CD4-positive, alpha-beta T cell treated with Interleukin-15 for 4 hours (primary cell): ENCODE measurements around the gene MTHFD1L.
"Not testable (repeated sequence)": the region's sequence is repeated elsewhere in the genome, so short reads cannot be mapped to it uniquely, and the experiment has no call there.

Source experiments
- DNase-seq: peaks from one replicate; pipeline ENCODE4 v3.0.0-alpha.2; 2020; ENCODE audit warnings: low spot score

The MTHFD1L gene

DNA sequence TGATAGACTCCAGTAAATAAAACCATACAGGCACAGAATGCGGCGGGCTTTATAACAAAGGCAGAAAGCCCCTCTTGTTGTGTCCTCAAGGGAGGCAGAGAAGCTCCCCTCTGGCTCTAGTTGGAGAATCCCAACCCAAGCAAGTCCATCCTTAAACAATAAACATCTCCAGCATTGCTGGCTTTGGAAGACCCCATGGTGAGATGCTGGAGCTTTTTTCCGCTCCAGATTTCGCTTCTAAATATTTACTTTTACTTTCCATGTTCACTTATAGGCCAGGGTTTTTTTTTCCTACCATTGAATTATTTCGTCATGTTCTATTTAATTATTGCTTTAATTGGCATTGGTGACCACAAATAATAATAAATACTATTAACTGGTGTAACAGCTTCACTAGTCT lies 176.2 kb downstream of the MTHFD1L start:
- no peak for DNase-seq

DNA sequence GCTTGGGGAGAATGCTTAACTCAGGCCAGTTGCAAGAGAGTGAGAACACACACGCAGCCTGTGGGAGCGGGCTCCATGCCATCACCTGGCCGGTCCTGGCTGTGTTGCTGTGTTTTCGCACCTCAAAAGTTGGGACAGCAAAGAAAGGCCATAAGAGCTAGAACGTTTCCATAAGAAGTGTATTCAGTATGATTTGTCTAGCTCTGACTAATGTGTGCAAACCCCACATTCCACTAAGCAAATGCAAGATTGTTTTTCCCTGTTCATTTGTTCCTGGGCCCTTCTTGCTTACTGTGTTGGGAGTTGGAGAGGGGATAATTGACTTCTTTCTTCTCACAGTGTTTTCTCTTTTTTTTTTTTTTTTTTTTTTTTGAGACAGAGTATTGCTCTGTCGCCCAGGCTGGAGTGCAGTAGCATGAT lies 177.4 kb downstream of the MTHFD1L start:
- not testable (repeated sequence) for DNase-seq

DNA sequence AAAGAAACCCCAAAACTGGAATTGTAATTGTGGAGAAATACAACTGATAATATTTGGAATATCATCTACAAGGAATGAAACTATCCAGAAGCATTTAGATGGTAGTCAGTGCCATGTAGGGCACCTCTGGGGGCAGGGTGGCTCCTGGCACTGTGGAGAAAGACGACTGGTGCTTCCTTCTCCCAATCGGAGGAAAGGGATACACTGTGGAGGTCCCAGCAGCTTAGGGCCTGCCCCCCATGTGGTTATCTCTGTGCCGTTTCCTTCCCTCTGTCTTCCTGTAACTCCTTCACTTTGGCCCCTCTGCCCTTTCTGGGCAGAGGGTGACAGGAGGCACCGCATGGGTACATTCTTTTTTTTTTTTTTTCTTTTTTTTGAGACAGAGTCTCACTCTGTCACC lies 178.4 kb downstream of the MTHFD1L start:
- DNase-seq = no peak

DNA sequence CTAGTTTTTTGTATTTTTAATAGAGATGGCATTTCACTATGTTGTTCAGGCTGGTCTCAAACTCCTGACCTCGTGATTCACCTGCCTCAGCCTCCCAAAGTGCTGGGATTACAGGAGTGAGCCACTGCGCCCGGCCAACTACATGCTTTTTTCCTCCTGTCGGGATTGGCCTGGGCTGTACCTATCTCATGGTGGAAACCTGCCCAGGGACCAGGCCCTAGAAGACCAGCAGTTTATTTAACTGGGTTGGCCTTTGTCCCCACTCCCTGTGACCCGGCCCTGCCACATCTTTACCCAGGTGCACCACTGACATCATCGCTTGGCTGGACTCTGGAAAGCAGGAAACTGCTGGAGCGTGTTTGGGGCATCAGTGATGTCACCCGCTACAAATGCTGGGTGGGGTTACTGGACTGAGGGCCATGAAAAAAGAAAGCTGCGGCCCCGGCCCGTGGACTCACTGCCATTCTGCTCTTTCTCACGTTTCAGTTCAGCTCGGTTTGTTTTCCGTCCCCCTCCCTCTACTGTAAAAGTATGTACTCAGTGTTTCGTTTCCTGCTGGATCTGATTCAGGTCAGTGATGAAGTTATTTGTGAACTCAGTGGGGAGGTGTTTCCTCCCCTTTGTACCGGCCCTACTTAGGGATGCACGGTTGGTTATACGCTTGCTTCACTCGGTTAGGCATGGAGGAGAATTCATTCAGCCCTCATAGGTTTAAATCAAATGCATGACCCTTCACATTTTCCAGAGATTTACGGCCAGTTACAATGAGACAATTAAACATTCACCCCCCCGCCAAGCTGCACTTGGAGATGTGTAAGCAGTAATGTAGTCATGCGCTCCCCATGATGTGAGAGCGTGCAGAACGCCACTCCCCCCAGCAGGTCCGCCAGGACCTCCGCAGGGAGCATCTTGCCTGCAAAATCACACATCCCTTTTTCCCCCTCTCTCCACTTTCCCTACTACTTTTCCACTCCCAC lies 179.3 kb downstream of the MTHFD1L start:
- no peak for DNase-seq

DNA sequence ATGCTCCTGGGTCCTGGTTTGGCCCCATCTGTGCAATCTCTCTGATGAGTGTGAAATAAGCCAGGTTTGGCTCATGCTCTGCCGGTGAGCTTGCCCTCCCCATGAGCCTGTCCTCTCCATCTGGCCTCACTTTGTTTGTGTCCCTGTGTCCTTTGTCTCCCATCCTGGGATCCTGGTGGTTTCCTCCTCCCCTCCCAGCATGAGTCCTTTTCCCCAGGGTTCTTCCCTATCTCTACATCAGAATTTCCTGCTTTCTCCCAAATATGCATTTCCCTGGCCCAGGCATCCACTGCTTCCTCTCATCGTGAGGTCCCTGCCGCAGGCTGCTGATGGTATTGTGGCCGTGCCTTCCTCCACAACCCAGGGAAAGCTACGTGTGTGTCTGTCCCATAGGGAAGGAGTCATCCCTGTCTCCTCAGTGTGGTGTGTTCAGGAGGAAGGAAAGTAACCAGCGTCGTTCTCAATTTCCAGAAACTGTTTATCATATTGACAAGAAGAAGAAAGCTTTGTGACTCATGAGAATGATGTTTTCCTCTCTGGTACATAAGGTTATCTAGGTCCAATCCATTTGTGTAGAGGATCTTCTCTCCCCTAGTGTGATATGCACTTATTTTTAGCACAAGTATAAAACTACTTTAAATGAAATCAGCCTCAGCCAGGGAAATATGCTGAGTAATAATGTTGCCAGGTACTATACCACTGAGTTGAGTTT lies 180.2 kb downstream of the MTHFD1L start:
- not testable (repeated sequence) for DNase-seq

DNA sequence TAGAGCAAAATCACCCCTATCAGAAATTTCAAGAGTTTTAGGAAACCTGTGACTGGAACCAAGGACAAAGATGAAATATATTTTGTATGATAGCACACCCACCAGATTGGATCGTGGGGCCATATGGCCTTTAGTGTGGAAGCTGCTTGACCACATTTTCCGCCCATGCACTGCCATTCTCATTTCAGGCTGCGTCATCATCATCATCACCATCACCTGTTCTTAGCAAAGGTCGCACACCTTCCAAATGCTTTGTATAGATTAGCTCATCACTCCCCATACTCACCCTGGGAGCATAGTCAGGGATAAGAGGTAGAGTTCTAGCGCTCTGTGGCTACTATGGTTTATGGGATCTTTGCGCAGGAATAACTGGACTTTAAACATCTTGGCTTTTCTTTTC lies 185.7 kb downstream of the MTHFD1L start:
- no peak for DNase-seq

DNA sequence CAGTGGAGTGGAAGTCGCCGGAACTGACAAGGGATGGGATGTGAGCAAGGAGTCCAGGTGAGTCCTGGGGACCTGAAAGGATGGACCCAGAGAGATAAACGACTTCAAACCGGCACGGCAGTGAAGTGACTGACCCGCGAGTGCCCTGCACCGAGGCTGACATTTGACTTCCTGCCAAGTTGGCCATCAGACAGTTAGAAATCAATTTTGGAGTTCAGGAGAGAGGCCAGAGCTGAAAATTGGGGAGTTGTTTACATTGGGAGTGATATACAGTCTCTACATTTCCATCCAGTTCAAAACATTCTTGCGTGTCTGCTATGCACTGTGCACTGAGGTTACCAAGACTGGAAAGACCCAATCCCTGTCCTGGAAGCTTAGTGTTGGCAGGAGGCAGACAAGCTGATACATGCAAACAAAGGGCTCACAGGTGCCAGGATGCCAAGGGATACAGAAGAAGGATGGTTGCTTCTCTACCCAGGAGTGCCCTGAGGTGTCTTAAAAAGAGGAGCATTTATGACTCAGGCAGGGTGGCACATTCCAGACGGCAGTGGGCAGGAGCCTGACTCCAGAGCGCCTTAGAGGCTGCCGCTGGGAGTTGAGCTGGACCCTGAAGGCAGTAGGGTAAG lies 186.6 kb downstream of the MTHFD1L start:
- DNase-seq = no peak

DNA sequence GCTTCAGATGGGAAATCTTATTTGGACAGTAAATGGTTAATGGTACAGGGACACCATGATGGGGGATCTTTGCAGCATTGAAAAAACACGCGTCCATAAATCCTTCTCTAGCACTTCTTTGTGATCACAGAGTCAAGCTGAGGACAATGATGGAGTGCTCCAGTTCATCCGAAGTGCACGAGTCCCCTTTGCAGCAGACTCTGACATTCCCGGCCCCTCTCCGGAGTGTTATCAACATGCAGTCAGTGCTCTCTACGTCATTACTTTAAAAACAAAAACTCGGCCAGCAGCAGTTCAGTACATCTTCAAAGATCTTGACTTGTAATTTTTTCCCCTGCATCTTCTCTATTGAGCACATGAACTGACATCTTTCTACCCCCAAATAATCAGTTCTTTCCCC lies 188.8 kb downstream of the MTHFD1L start:
- DNase-seq = no peak

GRCh38 chr6:151056230-151056907 lies 190.9 kb downstream of the MTHFD1L start:
- DNase-seq = no peak

DNA sequence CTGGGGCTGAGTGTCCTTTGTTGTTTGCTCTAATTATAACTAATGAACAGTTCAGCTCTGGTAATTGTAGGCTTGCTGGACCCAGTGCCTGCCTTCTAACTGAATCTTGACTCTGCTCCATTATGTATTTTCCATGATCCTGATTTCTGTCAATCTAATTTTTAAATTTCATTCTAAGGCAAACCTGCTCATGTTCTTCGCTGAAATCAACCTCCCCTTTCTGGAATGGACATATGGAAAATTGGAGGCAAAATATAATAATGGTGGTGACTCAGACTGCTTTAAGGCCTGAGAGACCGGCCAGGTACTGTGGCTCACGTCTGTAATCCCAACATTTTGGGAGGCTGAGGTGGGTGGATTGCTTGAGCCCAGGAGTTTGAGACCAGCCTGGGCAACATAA lies 191.6 kb downstream of the MTHFD1L start:
- no peak for DNase-seq

DNA sequence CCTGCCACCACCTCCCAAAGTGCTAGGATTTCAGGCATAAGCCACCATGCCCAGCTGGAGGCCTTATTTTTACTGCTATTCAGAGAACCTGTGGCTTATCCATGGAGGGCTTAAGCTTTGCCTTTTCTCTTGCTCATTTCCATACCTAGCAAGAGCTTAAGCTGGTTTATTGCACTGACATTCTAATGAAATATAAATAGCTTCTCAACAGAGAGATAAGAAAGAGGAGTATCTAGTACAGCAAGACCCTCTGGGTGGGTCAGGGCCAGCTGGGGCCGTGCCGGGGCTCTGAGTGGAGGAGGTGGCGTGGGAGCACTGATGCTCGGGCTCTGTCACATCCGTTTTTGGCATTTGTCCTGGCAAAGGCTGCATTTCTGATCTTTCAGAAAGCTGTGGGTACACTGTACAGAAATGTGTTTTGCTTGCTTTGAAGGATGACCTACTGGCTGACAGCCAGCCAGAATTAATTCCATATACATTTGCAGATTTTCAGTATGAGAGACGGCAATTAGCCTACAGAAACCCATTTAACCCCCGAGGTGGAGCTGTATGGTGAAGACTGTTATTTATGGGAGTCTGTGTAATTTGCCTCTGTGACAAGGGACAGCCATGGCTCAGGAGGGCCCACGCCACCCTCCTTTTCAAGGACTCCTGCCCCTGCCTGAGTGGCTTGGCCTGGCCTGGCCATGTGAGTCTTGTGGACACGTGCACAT lies 192.7 kb downstream of the MTHFD1L start:
- DNase-seq = no peak

DNA sequence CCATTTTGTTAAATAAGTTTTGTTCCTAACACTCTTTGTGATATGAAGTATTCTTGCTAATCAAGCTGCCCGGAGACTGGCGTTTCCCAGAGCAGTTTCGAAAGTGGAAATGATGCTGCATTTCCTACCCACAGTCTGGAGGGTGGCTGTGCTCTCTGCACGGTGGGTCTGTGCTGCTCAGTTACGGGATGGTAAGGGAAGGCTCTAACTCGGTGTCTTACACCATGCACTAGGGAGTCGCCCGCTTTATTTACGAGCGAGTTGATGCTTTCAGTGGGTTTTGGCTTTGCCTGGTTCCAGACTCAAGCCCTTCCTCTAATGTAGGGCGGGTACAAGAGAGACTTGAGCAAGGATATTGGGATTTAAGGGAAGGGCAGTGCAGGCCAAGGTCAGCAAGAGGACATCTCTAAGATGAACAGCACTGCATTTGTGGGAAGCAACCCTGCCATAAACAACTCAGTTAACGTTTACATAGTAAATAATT lies 194.2 kb downstream of the MTHFD1L start:
- no peak for DNase-seq

DNA sequence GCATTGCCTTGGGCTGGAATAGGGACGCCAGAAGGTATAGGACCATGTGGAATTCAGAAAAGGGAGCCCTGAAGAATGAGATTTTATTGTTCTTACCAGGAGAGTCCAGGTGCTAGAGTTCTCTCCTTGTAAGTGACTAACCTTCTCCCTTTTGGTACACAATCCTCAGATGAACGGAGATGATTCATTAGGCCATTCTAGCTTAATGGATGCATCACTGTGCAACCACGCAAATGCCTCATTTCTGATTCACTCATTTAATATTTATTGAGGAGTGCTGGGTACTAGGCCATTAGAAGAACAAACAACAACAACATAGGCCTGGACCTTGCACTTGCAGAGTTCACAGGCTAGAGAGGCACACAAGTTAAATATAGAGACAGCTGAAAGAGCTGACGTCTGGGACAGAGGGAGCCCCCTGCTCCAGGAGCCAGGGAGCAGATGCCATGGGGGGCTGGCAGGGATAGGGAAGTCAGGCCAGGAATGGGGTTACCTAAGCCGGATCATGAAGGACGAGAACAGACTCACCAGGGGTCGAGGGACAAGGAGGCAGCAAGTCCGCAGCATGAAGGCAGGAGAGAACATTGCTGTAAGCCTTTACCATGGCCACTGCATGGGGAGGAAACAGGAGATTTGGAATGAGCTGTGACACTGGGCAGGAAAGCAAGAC lies 194.7 kb downstream of the MTHFD1L start:
- no peak for DNase-seq

- no peak for DNase-seq
Observed at GRCh38 chr6:151060766-151061531, 195.4 kb downstream of the MTHFD1L start.

DNA sequence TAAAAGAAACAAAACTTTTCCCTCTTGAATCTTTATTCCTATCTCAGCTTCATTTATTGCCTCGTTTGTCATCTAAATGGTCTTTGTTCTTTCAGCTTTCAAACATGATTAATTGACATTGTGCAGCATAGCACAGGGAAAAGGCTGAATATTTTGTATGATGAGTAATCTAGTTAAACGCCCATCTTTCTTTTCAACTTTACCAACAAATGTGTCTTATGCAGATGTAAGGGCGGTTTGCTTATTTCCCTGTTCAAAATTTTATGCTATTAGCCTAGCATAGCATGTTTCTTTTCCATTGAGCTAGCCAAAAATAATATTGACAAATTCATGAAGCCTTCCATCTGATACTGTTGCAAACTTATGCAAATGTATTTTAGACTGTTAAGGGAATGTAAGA lies 197.8 kb downstream of the MTHFD1L start:
- no peak for DNase-seq

DNA sequence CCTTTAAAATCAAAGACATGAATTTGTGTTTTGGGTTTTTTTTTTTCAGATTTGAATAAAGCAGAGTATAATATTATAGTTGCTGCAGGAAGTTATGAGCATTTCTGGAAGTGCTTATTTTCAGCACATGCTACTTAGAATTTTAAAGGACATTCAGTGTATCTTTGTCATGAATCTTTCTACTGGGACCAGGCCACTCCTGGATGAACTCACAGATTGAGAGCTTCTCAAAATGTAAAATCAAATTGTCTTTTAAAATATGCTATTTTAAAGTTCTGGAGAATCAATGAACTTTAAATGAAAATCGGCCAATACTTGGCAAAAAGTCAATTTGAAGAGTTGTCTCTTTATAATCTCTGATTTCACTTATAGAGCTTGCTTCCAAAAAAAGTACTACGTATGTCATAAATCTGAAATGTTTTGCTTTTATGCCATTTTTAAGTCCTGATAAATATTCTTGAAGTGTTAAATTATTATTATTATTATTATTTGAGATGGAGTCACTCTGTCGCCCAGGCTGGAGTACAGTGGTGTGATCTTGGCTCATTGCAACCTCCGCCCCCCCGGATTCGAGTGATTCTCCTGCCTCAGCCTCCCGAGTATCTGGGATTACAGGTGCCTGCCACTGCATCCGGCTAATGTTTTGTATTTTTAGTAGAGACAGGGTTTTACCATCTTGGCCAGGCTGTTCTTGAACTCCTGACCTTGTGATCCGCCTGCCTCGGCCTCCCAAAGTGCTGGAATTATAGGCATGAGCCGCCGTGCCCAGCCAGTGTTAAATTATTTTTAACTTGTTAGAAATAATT lies 198.5 kb downstream of the MTHFD1L start:
- DNase-seq = no peak

DNA sequence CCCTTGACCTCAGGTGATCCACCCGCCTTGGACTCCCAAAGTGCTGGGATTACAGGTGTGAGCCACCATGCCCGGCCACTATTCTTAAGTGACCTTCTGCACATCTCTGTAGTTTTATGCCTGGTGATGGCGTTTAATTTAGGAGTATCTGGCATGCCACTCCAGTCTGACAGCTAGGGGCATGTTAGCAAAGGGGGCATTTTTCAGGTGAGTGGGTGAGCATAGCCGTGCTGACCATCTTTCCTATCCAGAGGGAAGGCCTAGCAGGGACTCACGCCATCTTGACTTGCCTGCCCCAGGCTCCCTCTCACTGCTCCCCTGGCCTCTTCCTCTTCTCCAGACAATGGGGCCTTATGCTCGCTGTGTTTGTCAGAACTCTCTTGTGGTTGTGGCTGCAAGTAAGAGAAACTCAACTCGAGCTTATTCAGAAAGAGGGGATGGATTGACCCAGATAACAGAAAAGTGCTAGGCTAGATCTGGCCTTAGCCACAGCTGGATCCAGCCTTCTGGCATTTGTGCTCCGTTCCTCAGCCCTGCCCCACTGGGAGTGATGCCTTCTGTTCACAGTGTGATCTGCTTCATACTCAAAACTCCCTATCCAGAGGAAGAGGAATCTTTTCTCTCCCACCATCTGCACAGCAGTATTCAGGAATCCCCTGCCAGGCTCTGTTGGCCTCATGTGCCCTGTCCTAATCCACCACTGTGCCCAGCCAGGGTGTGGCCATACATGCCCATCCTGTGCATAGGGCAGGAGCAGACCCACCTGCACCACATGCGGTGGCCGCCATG lies 199.7 kb downstream of the MTHFD1L start:
- no peak for DNase-seq
